ENCODE measurements around the gene RFTN1.
A peak's percentile ranks its signal among the peaks of the same experiment; 100 is the strongest.

Gene RFTN1

GRCh38 chr3:16349986-16350596 lies 163.4 kb downstream of the RFTN1 start:
- H2BK120ac ChIP-seq (ENCODE audit: low read depth, low read length) = no peak overlapping the region
- WGBS (ENCODE audit: extremely low coverage, insufficient coverage, low lambda C conversion rate) = no CpG with 5 or more reads among the region's 2 CpGs
- DNase-seq = no peak
- H3K79me2 ChIP-seq (ENCODE audit: control insufficient read depth, insufficient read depth, low read length) = no peaks in the 10 kb centered on the region
- no peak overlapping the region for H2AK5ac ChIP-seq (ENCODE audit: low read length)
- H2BK5ac ChIP-seq (ENCODE audit: low read length) = no peak overlapping the region
- H3K79me1 ChIP-seq (ENCODE audit: low read length) = no peaks in the 10 kb centered on the region
- H3K4me3 ChIP-seq (ENCODE audit: low read length) = no peak overlapping the region
- H3K23ac ChIP-seq (ENCODE audit: low read length) = no peak overlapping the region
- H3K9ac ChIP-seq (ENCODE audit: low read length) = no peak overlapping the region
- no peaks in the 10 kb centered on the region for H3K36me3 ChIP-seq (ENCODE audit: control insufficient read depth, insufficient read depth, low read length)
- no peak overlapping the region for H4K5ac ChIP-seq (ENCODE audit: low read length)
- no peak overlapping the region for H3K18ac ChIP-seq (ENCODE audit: low read length)
- no peak overlapping the region for H2BK15ac ChIP-seq (replicated peaks; ENCODE audit: low read depth)
- H3K56ac ChIP-seq (ENCODE audit: low read length) = no peak overlapping the region
- H3K4ac ChIP-seq (ENCODE audit: low read depth, low read length) = no peak overlapping the region
- H3K27me3 ChIP-seq (ENCODE audit: insufficient read depth, low read length, poor library complexity) = no peaks in the 10 kb centered on the region
- H4K8ac ChIP-seq (ENCODE audit: low read depth, low read length) = no peak overlapping the region
- no peaks in the 10 kb centered on the region for H3K4me1 ChIP-seq (ENCODE audit: control insufficient read depth, low read depth, low read length)
- no peak overlapping the region for H3K27ac ChIP-seq (ENCODE audit: low read depth, low read length)
- H3K4me2 ChIP-seq (ENCODE audit: low read length) = no peak overlapping the region

DNA sequence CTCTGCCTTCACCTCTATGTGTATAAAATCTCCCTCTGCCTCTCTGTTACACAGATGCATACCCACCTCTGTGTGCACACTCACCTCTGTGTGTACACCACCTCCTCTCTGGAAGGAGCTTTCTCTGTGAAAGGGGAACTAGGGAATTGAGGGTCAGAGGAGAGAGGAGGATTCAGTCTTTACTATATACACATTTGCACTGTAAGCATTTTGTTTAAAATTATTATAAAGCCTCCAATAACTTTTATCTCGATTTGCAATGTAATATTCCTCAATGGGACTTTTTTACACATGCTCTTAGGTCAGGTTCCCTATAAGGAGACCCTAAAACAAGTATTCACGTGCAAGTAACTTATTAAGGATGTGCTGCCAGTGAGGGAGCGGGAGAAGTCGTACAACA lies 166.0 kb downstream of the RFTN1 start:
- no peak overlapping the region for H3K18ac ChIP-seq (ENCODE audit: low read length)
- DNase-seq = no peak
- H3K79me2 ChIP-seq (ENCODE audit: control insufficient read depth, insufficient read depth, low read length) = no peaks in the 10 kb centered on the region
- no peak overlapping the region for H4K8ac ChIP-seq (ENCODE audit: low read depth, low read length)
- no peak overlapping the region for H2BK120ac ChIP-seq (ENCODE audit: low read depth, low read length)
- no peak overlapping the region for H3K23ac ChIP-seq (ENCODE audit: low read length)
- H3K27me3 ChIP-seq (ENCODE audit: insufficient read depth, low read length, poor library complexity) = no peaks in the 10 kb centered on the region
- H3K36me3 ChIP-seq (ENCODE audit: control insufficient read depth, insufficient read depth, low read length) = no peaks in the 10 kb centered on the region
- no peak overlapping the region for H2AK5ac ChIP-seq (ENCODE audit: low read length)
- H4K5ac ChIP-seq (ENCODE audit: low read length) = no peak overlapping the region
- H3K56ac ChIP-seq (ENCODE audit: low read length) = no peak overlapping the region
- H3K4ac ChIP-seq (ENCODE audit: low read depth, low read length) = no peak overlapping the region
- no peak overlapping the region for H3K4me2 ChIP-seq (ENCODE audit: low read length)
- H2BK5ac ChIP-seq (ENCODE audit: low read length) = no peak overlapping the region
- no CpG with 5 or more reads among the region's 4 CpGs for WGBS (ENCODE audit: extremely low coverage, insufficient coverage, low lambda C conversion rate)
- no peak overlapping the region for H2BK15ac ChIP-seq (replicated peaks; ENCODE audit: low read depth)
- H3K4me1 ChIP-seq (ENCODE audit: control insufficient read depth, low read depth, low read length) = no peaks in the 10 kb centered on the region
- no peak overlapping the region for H3K9ac ChIP-seq (ENCODE audit: low read length)
- H3K79me1 ChIP-seq (ENCODE audit: low read length) = no peaks in the 10 kb centered on the region
- no peak overlapping the region for H3K4me3 ChIP-seq (ENCODE audit: low read length)
- no peak overlapping the region for H3K27ac ChIP-seq (ENCODE audit: low read depth, low read length)

DNA sequence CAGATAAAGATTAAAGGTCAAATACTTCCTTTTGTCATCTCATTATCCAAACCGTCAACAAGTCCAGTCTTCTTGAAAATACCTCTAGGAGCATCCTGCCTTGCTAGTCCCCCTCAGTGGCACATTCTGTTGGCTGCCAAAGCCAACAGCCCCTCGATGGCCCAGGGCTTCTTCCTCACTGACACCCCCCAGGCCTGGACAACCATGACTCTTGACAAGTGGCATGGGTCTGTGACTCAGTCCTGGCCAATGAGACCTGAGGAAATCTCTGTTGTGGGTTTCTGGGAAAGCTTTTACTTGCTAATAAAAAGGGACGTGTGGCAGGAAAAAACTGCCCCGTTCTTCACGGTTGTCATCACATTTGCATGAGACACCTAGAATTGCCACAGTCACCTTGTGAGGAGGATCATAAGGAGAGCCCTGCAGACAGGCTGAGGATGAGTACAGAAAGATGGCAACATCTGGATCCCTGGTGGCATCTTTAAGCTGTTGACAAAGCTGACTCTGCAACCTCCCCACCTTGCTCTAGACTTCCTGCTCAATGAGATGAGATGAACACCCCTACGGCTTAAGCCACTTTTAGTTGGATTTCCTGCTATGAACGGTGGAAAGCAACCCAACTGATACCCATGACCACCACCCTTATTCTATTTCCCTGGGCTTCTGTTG lies 167.0 kb downstream of the RFTN1 start:
- Histone ChIP-seq H3K4me1 (ENCODE audit: control insufficient read depth, low read depth, low read length) (no peaks in the 10 kb centered on the region), H3K4ac (ENCODE audit: low read depth, low read length) (no peak overlapping the region), H2BK5ac (ENCODE audit: low read length) (no peak overlapping the region), H3K79me1 (ENCODE audit: low read length) (no peaks in the 10 kb centered on the region), H4K8ac (ENCODE audit: low read depth, low read length) (no peak overlapping the region), H3K79me2 (ENCODE audit: control insufficient read depth, insufficient read depth, low read length) (no peaks in the 10 kb centered on the region), H2BK15ac (replicated peaks; ENCODE audit: low read depth) (no peak overlapping the region), H2AK5ac (ENCODE audit: low read length) (no peak overlapping the region), H3K36me3 (ENCODE audit: control insufficient read depth, insufficient read depth, low read length) (no peaks in the 10 kb centered on the region), H3K4me3 (ENCODE audit: low read length) (no peak overlapping the region), H3K56ac (ENCODE audit: low read length) (no peak overlapping the region), H3K23ac (ENCODE audit: low read length) (no peak overlapping the region), H3K27ac (ENCODE audit: low read depth, low read length) (no peak overlapping the region), H3K18ac (ENCODE audit: low read length) (no peak overlapping the region), H4K5ac (ENCODE audit: low read length) (no peak overlapping the region), H2BK120ac (ENCODE audit: low read depth, low read length) (no peak overlapping the region), H3K9ac (ENCODE audit: low read length) (no peak overlapping the region), H3K4me2 (ENCODE audit: low read length) (no peak overlapping the region), H3K27me3 (ENCODE audit: insufficient read depth, low read length, poor library complexity) (no peaks in the 10 kb centered on the region)
- no CpG with 5 or more reads among the region's 7 CpGs for WGBS (ENCODE audit: extremely low coverage, insufficient coverage, low lambda C conversion rate)
- no peak for DNase-seq

DNA sequence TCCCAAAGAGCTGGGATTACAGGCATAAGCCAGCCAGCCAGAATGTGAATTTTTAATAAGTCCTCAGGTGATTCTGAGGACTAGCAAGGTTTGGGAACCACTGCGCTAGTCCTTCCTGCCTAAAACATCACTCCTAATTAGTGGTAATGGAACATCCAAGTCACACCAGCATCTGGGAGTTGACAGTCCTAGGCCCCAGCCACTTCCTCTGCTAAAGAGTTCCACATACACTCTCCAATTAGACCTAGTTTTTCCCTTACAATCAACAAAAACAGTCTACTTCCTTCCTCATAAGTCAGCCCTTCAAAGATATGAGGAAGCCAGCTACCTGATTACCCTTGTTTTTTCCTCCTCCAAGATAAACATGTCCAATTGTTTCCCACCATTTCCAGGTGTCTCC lies 170.4 kb downstream of the RFTN1 start:
- Histone ChIP-seq H4K8ac (ENCODE audit: low read depth, low read length) (no peak overlapping the region), H2BK120ac (ENCODE audit: low read depth, low read length) (no peak overlapping the region), H3K4me3 (ENCODE audit: low read length) (no peak overlapping the region), H3K79me2 (ENCODE audit: control insufficient read depth, insufficient read depth, low read length) (no peaks in the 10 kb centered on the region), H4K5ac (ENCODE audit: low read length) (no peak overlapping the region), H3K27ac (ENCODE audit: low read depth, low read length) (no peak overlapping the region), H2AK5ac (ENCODE audit: low read length) (no peak overlapping the region), H3K4me2 (ENCODE audit: low read length) (no peak overlapping the region), H3K18ac (ENCODE audit: low read length) (no peak overlapping the region), H3K4ac (ENCODE audit: low read depth, low read length) (no peak overlapping the region), H3K27me3 (ENCODE audit: insufficient read depth, low read length, poor library complexity) (no peaks in the 10 kb centered on the region), H2BK5ac (ENCODE audit: low read length) (no peak overlapping the region), H3K23ac (ENCODE audit: low read length) (no peak overlapping the region), H3K4me1 (ENCODE audit: control insufficient read depth, low read depth, low read length) (no peaks in the 10 kb centered on the region), H3K9ac (ENCODE audit: low read length) (no peak overlapping the region), H3K56ac (ENCODE audit: low read length) (no peak overlapping the region), H3K36me3 (ENCODE audit: control insufficient read depth, insufficient read depth, low read length) (no peaks in the 10 kb centered on the region), H3K79me1 (ENCODE audit: low read length) (no peaks in the 10 kb centered on the region), H2BK15ac (replicated peaks; ENCODE audit: low read depth) (no peak overlapping the region)
- no peak for DNase-seq
- no CpG with 5 or more reads among the region's 1 CpG for WGBS (ENCODE audit: extremely low coverage, insufficient coverage, low lambda C conversion rate)

DNA sequence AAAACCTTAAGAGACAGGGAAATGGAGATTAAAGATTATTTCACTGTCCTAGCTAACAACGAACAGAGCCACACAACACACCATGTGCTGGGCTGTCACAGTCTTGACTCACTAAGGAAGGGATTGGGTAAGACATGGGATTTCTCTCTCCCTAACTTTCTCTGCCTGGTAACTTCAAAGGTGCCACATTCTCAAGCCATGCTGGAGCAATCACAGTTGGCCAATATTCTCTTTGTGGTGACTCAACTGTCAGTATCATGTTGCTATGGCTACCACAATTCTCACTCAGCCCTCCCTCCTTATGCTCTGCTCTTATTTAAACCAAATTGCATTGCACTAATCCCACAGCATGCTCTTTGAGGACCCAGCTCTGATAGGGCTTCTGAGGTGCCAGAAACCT lies 174.5 kb downstream of the RFTN1 start:
- H3K4me1 ChIP-seq (ENCODE audit: control insufficient read depth, low read depth, low read length) = no peaks in the 10 kb centered on the region
- H2BK15ac ChIP-seq (replicated peaks; ENCODE audit: low read depth) = no peak overlapping the region
- H3K79me1 ChIP-seq (ENCODE audit: low read length) = no peaks in the 10 kb centered on the region
- H2BK5ac ChIP-seq (ENCODE audit: low read length) = no peak overlapping the region
- H4K8ac ChIP-seq (ENCODE audit: low read depth, low read length) = no peak overlapping the region
- DNase-seq = peak; percentile 91
- no peak overlapping the region for H3K23ac ChIP-seq (ENCODE audit: low read length)
- H3K4me3 ChIP-seq (ENCODE audit: low read length) = no peak overlapping the region
- H3K4me2 ChIP-seq (ENCODE audit: low read length) = no peak overlapping the region
- WGBS (ENCODE audit: extremely low coverage, insufficient coverage, low lambda C conversion rate) = no CpG with 5 or more reads among the region's 1 CpG
- H3K9ac ChIP-seq (ENCODE audit: low read length) = no peak overlapping the region
- no peaks in the 10 kb centered on the region for H3K36me3 ChIP-seq (ENCODE audit: control insufficient read depth, insufficient read depth, low read length)
- no peak overlapping the region for H4K5ac ChIP-seq (ENCODE audit: low read length)
- no peak overlapping the region for H3K18ac ChIP-seq (ENCODE audit: low read length)
- no peak overlapping the region for H3K27ac ChIP-seq (ENCODE audit: low read depth, low read length)
- H3K56ac ChIP-seq (ENCODE audit: low read length) = no peak overlapping the region
- H3K27me3 ChIP-seq (ENCODE audit: insufficient read depth, low read length, poor library complexity) = no peaks in the 10 kb centered on the region
- H2BK120ac ChIP-seq (ENCODE audit: low read depth, low read length) = no peak overlapping the region
- no peaks in the 10 kb centered on the region for H3K79me2 ChIP-seq (ENCODE audit: control insufficient read depth, insufficient read depth, low read length)
- H2AK5ac ChIP-seq (ENCODE audit: low read length) = no peak overlapping the region
- no peak overlapping the region for H3K4ac ChIP-seq (ENCODE audit: low read depth, low read length)
